ENCODE measurements around the gene KCNQ2.

- TF ChIP-seq, protein P1, sequence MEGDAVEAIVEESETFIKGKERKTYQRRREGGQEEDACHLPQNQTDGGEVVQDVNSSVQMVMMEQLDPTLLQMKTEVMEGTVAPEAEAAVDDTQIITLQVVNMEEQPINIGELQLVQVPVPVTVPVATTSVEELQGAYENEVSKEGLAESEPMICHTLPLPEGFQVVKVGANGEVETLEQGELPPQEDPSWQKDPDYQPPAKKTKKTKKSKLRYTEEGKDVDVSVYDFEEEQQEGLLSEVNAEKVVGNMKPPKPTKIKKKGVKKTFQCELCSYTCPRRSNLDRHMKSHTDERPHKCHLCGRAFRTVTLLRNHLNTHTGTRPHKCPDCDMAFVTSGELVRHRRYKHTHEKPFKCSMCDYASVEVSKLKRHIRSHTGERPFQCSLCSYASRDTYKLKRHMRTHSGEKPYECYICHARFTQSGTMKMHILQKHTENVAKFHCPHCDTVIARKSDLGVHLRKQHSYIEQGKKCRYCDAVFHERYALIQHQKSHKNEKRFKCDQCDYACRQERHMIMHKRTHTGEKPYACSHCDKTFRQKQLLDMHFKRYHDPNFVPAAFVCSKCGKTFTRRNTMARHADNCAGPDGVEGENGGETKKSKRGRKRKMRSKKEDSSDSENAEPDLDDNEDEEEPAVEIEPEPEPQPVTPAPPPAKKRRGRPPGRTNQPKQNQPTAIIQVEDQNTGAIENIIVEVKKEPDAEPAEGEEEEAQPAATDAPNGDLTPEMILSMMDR (IDR thresholded peaks at IDR 0.05) = no peak
- no peak for TF ChIP-seq POLR2A (IDR thresholded peaks at IDR 0.05)
- TF ChIP-seq EP300 (IDR thresholded peaks at IDR 0.05) = no peak
Measured at GRCh38 chr20:63396300-63396699, 76.2 kb downstream of the KCNQ2 start.
